ENCODE results near the gene TYROBP. TPM values are rescaled to one million over a fixed set of nuclear protein-coding genes. Genes with fewer than 3 reads are reported as not detected.

The TYROBP gene
- total and polyA plus RNA-seq, 8 donors: 12.3 to 407 (median 14.1) TPM

DNA sequence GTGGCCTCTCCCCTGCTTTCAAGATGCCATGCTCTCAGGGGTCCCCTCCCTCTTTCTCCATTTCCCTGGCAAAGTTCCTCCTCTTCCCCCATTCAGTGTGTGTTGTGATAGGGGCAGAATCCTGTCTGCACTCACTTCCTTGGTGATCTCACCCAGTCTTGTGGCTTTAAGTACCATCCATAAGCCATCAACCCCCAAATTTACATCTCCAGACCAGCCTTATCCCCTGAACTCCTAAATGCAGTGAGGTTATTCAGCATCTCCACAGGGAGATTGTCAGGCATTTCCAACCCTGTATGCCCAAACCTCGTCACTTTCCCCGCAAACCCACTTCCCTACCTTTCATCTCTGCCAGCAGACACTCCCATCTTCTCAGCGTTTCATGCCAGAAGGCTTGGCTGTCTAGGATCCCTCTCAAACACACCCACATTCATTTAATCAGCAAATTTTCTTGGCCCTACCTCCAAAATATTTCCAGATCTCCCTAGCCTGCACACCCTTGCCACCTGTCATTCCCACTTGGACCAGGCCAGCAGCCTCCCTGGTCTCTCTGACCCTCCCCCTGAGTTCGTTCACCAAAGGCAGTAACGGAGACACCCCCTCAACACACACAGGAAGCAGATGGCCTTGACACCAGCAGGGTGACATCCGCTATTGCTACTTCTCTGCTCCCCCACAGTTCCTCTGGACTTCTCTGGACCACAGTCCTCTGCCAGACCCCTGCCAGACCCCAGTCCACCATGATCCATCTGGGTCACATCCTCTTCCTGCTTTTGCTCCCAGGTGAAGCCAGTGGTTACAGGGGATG lies 6.0 kb downstream of the TYROBP start, which contains the start of gene HCST:
HCST (plus strand) TSS at position 676 of the 808 bp plus-strand sequence; CDS start at position 741, 65 bp downstream.
- TF ChIP-seq, protein P1, sequence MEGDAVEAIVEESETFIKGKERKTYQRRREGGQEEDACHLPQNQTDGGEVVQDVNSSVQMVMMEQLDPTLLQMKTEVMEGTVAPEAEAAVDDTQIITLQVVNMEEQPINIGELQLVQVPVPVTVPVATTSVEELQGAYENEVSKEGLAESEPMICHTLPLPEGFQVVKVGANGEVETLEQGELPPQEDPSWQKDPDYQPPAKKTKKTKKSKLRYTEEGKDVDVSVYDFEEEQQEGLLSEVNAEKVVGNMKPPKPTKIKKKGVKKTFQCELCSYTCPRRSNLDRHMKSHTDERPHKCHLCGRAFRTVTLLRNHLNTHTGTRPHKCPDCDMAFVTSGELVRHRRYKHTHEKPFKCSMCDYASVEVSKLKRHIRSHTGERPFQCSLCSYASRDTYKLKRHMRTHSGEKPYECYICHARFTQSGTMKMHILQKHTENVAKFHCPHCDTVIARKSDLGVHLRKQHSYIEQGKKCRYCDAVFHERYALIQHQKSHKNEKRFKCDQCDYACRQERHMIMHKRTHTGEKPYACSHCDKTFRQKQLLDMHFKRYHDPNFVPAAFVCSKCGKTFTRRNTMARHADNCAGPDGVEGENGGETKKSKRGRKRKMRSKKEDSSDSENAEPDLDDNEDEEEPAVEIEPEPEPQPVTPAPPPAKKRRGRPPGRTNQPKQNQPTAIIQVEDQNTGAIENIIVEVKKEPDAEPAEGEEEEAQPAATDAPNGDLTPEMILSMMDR (IDR thresholded peaks at IDR 0.05): no peak

DNA sequence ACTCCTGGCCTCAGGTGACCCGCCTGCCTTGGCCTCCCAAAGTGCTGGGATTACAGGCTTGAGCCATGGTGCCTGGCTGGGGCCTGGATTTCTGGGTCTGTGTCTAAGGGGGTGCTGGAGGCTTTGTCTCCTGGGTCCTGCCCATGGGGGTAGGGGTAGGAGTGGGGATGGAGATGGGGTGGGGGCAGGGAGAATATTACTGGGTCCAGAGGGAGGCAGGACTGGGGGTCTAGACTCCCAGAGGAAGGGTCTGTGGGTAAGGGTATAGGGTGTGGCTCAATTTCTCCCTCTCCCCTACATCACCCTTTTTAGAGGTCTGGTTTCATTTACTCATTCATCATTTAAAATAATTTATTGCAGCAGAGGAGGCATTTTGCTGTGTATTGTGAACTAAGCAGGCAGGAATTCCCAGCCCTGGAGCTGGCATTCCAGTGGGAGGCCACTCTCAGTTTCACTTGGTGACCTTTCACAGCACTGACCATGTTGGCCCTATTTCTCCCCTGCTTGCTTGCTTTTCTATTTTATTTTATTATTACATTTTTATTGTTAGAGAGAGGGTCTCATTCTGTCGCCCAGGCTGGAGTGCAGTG lies 6.9 kb downstream of the TYROBP start:
- no peaks in the 10 kb centered on the region for H3K9me3 ChIP-seq
- peak overlapping the region; percentile 91 to 96 for H3K27ac ChIP-seq
- H3K4me1 ChIP-seq: peaks cover 13 to 79% of the 10 kb centered on the region in 2 donors
- peak in 1 of 4 donors; percentile 62 for DNase-seq
- H3K4me3 ChIP-seq: peak overlapping the region in 1 of 2 donors; percentile 80
- ATAC-seq: no peak
- H3K27me3 ChIP-seq: no peaks in the 10 kb centered on the region
- peaks cover 0 to 19% of the 10 kb centered on the region in 2 donors for H3K36me3 ChIP-seq
- intact Hi-C loops (cut with DNase I): no loop called here
- TF ChIP-seq, protein P1 (IDR thresholded peaks at IDR 0.05): no peak

More for the DNA sequence above, 6.0 kb downstream of the TYROBP start, which contains the start of gene HCST:
- no peaks in the 10 kb centered on the region for H3K27me3 ChIP-seq
- H3K4me1 ChIP-seq: peaks cover 13 to 79% of the 10 kb centered on the region in 2 donors
- no peak for ATAC-seq
- DNase-seq: peak in 2 of 4 donors; percentile 21 to 42
- no peaks in the 10 kb centered on the region for H3K9me3 ChIP-seq
- intact Hi-C loops (cut with DNase I): no loop called here
- peaks cover 0 to 19% of the 10 kb centered on the region in 2 donors for H3K36me3 ChIP-seq
- peak within 1 kb of the TSS; percentile 5 to 80 for H3K4me3 ChIP-seq
- peak within 1 kb of the TSS; percentile 78 to 96 for H3K27ac ChIP-seq

DNA sequence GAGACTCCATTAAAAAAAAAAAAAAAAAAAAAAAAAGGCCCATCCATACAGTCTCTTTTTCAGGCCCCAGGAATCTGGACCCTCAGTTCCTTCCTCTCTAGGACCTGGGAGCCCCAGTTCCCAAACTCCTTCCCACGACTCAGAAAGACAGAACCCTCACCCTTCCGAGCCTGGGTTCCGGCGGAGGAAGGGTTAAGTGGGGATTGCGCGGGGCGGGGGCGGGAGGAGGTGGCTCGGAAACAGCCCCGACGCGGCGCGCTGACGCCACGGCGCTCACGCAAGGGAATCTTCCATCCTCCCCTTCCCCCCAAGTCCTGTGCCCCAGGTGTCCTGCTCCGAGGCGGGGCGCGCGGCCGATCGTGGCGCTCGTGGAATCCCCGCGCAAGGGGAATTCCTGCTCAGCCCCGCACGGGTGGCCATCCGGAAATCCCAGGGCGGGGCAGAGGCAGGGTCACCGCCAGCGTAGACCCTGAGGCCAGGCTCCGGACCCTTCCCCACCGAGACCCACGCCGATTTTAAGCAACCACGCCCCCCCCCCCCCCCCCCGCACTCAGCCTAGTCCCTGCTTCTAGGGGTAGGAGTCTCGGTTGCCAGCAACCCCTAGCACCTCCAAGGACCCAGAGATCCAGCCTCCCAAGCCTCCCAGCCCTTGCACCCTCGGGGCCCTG lies 8.4 kb downstream of the TYROBP start:
- TF ChIP-seq, protein P1 (IDR thresholded peaks at IDR 0.05): no peak
- intact Hi-C loops (cut with DNase I): no loop called here
- ATAC-seq: peak; percentile 87
- Histone ChIP-seq H3K27ac (peak overlapping the region; percentile 91 to 96), H3K36me3 (peaks cover 0 to 34% of the 10 kb centered on the region in 2 donors), H3K4me3 (peak overlapping the region; percentile 68 to 80), H3K9me3 (no peaks in the 10 kb centered on the region), H3K4me1 (peaks cover 13 to 70% of the 10 kb centered on the region in 2 donors), H3K27me3 (no peaks in the 10 kb centered on the region)
- DNase-seq: peak; percentile 66 to 95 (median 88)

- no peaks in the 10 kb centered on the region for H3K9me3 ChIP-seq
- intact Hi-C loops (cut with DNase I): no loop called here
- ATAC-seq (peak; percentile 22), DNase-seq (peak in 1 of 4 donors; percentile 88)
- peaks cover 0 to 46% of the 10 kb centered on the region in 2 donors for H3K36me3 ChIP-seq
- no peaks in the 10 kb centered on the region for H3K27me3 ChIP-seq
- H3K4me3 ChIP-seq: peak overlapping the region; percentile 68 to 80
- peak overlapping the region; percentile 91 to 96 for H3K27ac ChIP-seq
- peaks cover 13 to 58% of the 10 kb centered on the region in 2 donors for H3K4me1 ChIP-seq
- TF ChIP-seq, protein P1 (IDR thresholded peaks at IDR 0.05): no peak
Measured at GRCh38 chr19:35898499-35898809, 9.6 kb downstream of the TYROBP start.
